ENCODE measurements around the gene PCBP1.
A peak's percentile ranks its signal among the peaks of the same experiment; 100 is the strongest.

The PCBP1 gene

DNA sequence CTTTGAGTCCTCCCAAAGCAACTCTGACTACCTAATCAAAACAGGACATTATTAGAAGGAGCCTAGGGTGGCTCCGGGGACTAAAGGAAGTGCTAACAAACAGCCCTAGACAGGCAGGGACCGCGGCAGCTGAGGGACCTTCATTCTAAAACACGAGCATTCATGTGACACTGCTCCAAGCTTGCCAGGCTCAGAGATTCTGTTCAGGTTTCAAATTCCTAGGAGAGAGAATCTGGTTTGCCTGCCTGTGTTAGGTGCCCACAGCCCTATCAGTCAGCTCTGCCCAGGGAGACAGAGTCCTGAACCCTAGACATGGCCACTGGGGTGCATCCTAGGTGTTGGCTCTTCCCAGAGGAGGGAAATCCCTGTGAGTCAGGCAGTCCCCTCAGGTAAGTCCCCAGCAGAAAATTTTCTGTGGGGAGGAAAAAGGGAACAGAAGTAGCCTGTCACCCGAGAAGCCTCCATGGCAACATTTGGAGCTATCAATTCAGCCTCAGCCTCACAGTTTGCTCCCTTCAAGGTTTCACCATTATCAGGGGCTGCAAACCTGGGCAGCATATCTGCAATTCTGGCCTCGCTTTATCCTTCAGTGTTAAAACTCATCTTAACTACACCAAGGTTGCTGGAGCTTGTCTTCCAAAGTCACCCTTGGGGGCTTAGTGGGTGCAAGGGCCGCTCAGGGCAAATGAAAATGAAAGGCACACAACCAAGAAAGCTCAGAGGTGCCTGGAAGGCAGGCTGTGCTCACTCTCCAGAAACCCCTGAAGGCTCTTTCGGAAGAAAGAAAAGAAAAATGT, 28.6 kb downstream of the PCBP1 start:
- H3K79me2 ChIP-seq (ENCODE audit: insufficient read depth, low read depth) = no peaks in the 10 kb centered on the region
- no peak overlapping the region for H3K4me2 ChIP-seq
- H3K4me3 ChIP-seq (IDR thresholded peaks at IDR 0.05; ENCODE audit: insufficient read depth, low read depth, low read length) = no peak overlapping the region
- H3K36me3 ChIP-seq (ENCODE audit: insufficient read depth) = no peaks in the 10 kb centered on the region
- H3K27ac ChIP-seq = no peak overlapping the region
- H3K27me3 ChIP-seq (ENCODE audit: insufficient read depth, low read depth) = no peaks in the 10 kb centered on the region
- no peaks in the 10 kb centered on the region for H4K20me1 ChIP-seq (ENCODE audit: insufficient read depth)
- no peak overlapping the region for H2AFZ ChIP-seq (ENCODE audit: low read depth)
- peaks cover 23% of the 10 kb centered on the region for H3K4me1 ChIP-seq (ENCODE audit: low read depth, poor library complexity, severe bottlenecking)
- H3K9ac ChIP-seq = no peak overlapping the region
- TF ChIP-seq, protein P1, sequence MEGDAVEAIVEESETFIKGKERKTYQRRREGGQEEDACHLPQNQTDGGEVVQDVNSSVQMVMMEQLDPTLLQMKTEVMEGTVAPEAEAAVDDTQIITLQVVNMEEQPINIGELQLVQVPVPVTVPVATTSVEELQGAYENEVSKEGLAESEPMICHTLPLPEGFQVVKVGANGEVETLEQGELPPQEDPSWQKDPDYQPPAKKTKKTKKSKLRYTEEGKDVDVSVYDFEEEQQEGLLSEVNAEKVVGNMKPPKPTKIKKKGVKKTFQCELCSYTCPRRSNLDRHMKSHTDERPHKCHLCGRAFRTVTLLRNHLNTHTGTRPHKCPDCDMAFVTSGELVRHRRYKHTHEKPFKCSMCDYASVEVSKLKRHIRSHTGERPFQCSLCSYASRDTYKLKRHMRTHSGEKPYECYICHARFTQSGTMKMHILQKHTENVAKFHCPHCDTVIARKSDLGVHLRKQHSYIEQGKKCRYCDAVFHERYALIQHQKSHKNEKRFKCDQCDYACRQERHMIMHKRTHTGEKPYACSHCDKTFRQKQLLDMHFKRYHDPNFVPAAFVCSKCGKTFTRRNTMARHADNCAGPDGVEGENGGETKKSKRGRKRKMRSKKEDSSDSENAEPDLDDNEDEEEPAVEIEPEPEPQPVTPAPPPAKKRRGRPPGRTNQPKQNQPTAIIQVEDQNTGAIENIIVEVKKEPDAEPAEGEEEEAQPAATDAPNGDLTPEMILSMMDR (conservative IDR thresholded peaks at IDR 0.05; ENCODE audit: low read depth, low read length) = no peak

DNA sequence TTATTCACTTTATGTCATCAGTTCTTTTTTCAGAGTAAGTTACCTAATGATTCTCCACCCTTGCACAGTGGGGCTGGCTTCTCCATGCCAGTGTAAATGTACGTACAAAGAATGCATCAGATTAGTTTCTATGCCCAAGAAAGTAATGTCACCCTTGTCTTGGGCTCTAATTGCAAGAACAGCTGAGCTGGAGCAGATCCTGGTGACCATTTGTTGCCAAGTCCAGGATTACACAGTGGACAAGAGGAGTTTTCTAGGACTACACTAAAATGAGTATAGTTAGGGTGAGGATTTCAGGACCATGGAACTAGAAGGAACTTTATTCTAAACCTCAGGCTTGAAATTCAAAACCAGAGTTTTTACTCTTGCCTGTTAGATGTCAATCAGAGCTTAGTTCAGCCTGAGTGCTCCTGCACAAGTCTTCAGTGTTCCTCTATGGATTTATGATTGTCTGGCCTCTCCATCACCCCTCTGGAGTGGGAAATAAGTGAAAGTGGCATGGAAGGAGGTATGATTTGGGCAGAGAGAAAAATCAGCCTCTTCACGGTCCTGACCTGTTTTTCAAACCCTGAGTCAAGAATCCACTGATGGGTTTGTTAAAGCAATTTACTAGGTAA, 29.8 kb downstream of the PCBP1 start:
- Histone ChIP-seq H2AFZ (ENCODE audit: low read depth) (no peak overlapping the region), H3K36me3 (ENCODE audit: insufficient read depth) (no peaks in the 10 kb centered on the region), H3K4me1 (ENCODE audit: low read depth, poor library complexity, severe bottlenecking) (peaks cover 23% of the 10 kb centered on the region), H4K20me1 (ENCODE audit: insufficient read depth) (no peaks in the 10 kb centered on the region), H3K79me2 (ENCODE audit: insufficient read depth, low read depth) (no peaks in the 10 kb centered on the region), H3K27me3 (ENCODE audit: insufficient read depth, low read depth) (no peaks in the 10 kb centered on the region), H3K4me3 (IDR thresholded peaks at IDR 0.05; ENCODE audit: insufficient read depth, low read depth, low read length) (no peak overlapping the region), H3K27ac (no peak overlapping the region), H3K9ac (no peak overlapping the region), H3K4me2 (no peak overlapping the region)
- TF ChIP-seq, protein P1 (conservative IDR thresholded peaks at IDR 0.05; ENCODE audit: low read depth, low read length) = no peak

DNA sequence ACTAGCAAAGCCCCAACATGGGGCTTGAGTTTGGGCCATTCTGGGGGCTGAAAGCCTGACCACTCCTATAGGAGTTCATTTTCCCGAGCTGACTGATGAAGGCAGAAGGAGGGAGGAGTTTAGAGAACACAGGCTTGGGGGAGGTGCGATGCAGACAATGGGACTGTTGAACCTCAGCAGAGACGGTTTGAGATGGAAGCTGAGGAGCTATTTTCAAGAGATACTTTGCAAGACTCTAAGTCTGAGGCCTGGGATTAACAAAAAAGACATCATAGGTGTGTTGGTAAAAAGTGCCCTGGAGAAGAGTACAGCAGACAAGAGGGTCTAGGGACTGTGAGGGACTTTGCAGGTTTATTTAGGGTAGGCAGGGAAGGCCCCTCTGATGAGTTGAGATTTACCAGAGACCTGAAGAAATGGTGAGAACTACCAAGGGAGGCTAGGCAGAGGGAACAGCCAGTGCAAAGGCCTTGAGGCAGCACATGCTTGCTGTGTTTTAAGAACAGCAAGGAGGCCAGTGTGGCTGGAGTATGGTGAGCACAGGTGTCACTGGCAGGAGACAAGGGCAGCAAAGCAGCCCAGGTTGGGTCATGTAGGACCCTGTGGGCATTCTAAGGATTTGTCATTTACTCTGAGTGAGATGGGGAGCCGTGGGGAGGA, 31.6 kb downstream of the PCBP1 start:
- peak overlapping the region; percentile 53 for H3K4me2 ChIP-seq
- no peaks in the 10 kb centered on the region for H4K20me1 ChIP-seq (ENCODE audit: insufficient read depth)
- TF ChIP-seq, protein P1 (conservative IDR thresholded peaks at IDR 0.05; ENCODE audit: low read depth, low read length) = no peak
- H3K4me1 ChIP-seq (ENCODE audit: low read depth, poor library complexity, severe bottlenecking) = peaks cover 35% of the 10 kb centered on the region
- H3K4me3 ChIP-seq (IDR thresholded peaks at IDR 0.05; ENCODE audit: insufficient read depth, low read depth, low read length) = no peak overlapping the region
- H3K79me2 ChIP-seq (ENCODE audit: insufficient read depth, low read depth) = no peaks in the 10 kb centered on the region
- no peak overlapping the region for H3K9ac ChIP-seq
- H2AFZ ChIP-seq (ENCODE audit: low read depth) = peak overlapping the region; percentile 53
- H3K27ac ChIP-seq = peak overlapping the region; percentile 19; the same call in 1 of the 2 replicates
- H3K27me3 ChIP-seq (ENCODE audit: insufficient read depth, low read depth) = no peaks in the 10 kb centered on the region
- no peaks in the 10 kb centered on the region for H3K36me3 ChIP-seq (ENCODE audit: insufficient read depth)

DNA sequence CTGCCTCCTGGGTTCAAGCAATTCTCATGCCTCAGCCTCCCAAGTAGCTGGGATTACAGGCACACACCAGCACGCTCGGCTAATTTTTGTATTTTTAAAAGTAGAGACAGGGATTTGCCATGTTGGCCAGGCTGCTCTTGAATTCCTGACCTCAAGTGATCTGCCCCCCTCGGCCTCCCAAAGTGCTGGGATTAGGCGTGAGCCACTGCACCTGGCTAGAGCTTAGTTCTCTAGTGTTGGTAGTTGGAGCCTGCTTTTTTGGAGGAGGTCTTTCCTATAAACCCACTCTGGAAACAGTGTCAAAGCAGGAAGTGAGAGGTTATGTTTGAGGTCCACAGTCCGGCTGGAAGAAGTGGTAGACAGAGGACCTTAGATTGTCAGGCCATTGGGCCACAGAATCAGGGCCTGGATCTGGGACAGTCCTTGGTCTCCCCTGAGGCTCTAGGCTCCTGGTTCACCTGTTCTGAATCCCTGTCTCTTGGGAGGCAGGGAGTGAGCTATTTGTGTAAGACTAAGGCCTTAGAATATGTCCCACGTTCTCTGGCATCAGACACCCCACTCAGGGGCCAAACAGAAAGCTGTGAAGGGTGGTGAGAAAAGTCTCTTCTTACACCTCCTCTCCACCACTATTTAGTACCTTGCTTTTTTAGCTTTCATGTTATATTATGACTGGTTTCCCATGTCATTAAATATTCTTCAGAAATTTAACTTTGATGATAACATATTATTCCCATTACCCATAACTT, 34.5 kb downstream of the PCBP1 start:
- peaks cover 51% of the 10 kb centered on the region for H3K4me1 ChIP-seq (ENCODE audit: low read depth, poor library complexity, severe bottlenecking)
- no peak overlapping the region; the same call in 1 of the 2 replicates for H3K4me2 ChIP-seq
- no peaks in the 10 kb centered on the region for H3K79me2 ChIP-seq (ENCODE audit: insufficient read depth, low read depth)
- no peak overlapping the region for H2AFZ ChIP-seq (ENCODE audit: low read depth)
- TF ChIP-seq, protein P1 (conservative IDR thresholded peaks at IDR 0.05; ENCODE audit: low read depth, low read length) = no peak
- H3K27ac ChIP-seq = 0 out of 2 replicates have a peak overlapping the region, but pooled peaks have one; percentile 2
- H3K36me3 ChIP-seq (ENCODE audit: insufficient read depth) = no peaks in the 10 kb centered on the region
- H3K9ac ChIP-seq = no peak overlapping the region
- H3K27me3 ChIP-seq (ENCODE audit: insufficient read depth, low read depth) = no peaks in the 10 kb centered on the region
- H4K20me1 ChIP-seq (ENCODE audit: insufficient read depth) = no peaks in the 10 kb centered on the region
- H3K4me3 ChIP-seq (IDR thresholded peaks at IDR 0.05; ENCODE audit: insufficient read depth, low read depth, low read length) = no peak overlapping the region
